Brain pericyte (primary cell): ENCODE results near the gene CD1C.
"Not testable (repeated sequence)": the region's sequence is repeated elsewhere in the genome, so short reads cannot be mapped to it uniquely, and the experiment has no call there.

Source experiments
- DNase-seq: peaks from one replicate; pipeline ENCODE4 v3.0.0-alpha.2; 2012; ENCODE audit warnings: low read depth, low spot score

The CD1C gene

GRCh38 chr1:158289811-158290210 is at the start of gene CD1C:
TSS of gene CD1C (plus strand) at chr1:158289923. CDS start at chr1:158290065, 142 bp downstream.
- DNase-seq: no peak

- no peak for DNase-seq
Observed at GRCh38 chr1:158246650-158247049, 43.1 kb upstream of the CD1C start.

- DNase-seq: no peak
Observed at GRCh38 chr1:158248118-158248517, 41.6 kb upstream of the CD1C start.

- no peak for DNase-seq
Observed at GRCh38 chr1:158248771-158249170, 41.0 kb upstream of the CD1C start.

GRCh38 chr1:158249646-158250045 is 40.1 kb upstream of the CD1C start:
- DNase-seq: no peak

GRCh38 chr1:158251163-158251562 is 38.6 kb upstream of the CD1C start:
- no peak for DNase-seq

- no peak for DNase-seq
Observed at GRCh38 chr1:158255656-158256055, 34.1 kb upstream of the CD1C start.

GRCh38 chr1:158256747-158257146 is 33.0 kb upstream of the CD1C start:
- not testable (repeated sequence) for DNase-seq

GRCh38 chr1:158257888-158258287 is 31.8 kb upstream of the CD1C start:
- DNase-seq: no peak

- DNase-seq: no peak
Observed at GRCh38 chr1:158259117-158259516, 30.6 kb upstream of the CD1C start.

GRCh38 chr1:158272681-158273080 is 17.0 kb upstream of the CD1C start:
- DNase-seq: no peak

GRCh38 chr1:158274797-158275196 is 14.9 kb upstream of the CD1C start:
- no peak for DNase-seq

- DNase-seq: not testable (repeated sequence)
Observed at GRCh38 chr1:158282421-158282820, 7.3 kb upstream of the CD1C start.

GRCh38 chr1:158283965-158284364 is 5.8 kb upstream of the CD1C start:
- DNase-seq: no peak

- no peak for DNase-seq
Observed at GRCh38 chr1:158285756-158286241, 3.9 kb upstream of the CD1C start.

GRCh38 chr1:158286487-158286886 is 3.2 kb upstream of the CD1C start:
- no peak for DNase-seq

- DNase-seq: no peak
Observed at GRCh38 chr1:158286941-158287346, 2.8 kb upstream of the CD1C start.

GRCh38 chr1:158290321-158290844 is 660 bp downstream of the CD1C start:
- no peak for DNase-seq

- no peak for DNase-seq
Observed at GRCh38 chr1:158295791-158296190, 6.1 kb downstream of the CD1C start.

GRCh38 chr1:158310623-158311022 is 20.9 kb downstream of the CD1C start:
- no peak for DNase-seq

GRCh38 chr1:158311066-158311465 is 21.3 kb downstream of the CD1C start:
- DNase-seq: no peak

- no peak for DNase-seq
Observed at GRCh38 chr1:158323866-158324265, 34.1 kb downstream of the CD1C start.

GRCh38 chr1:158324395-158324794 is 34.7 kb downstream of the CD1C start:
- no peak for DNase-seq

GRCh38 chr1:158327481-158327880 is 37.8 kb downstream of the CD1C start:
- DNase-seq: no peak
